HG02759 (cell line): ENCODE measurements around the gene ATRAID.
A peak's percentile ranks its signal among the peaks of the same experiment; 100 is the strongest.
"Not testable (repeated sequence)": the region's sequence is repeated elsewhere in the genome, so short reads cannot be mapped to it uniquely, and the experiment has no call there.

Experiments
- ATAC-seq: cut with Tn5 transposase; IDR thresholded peaks from one replicate; pipeline ENCODE4 v1.9.1; 2021; ENCODE audit warnings: mild to moderate bottlenecking, moderate library complexity; ENCODE audit not compliant: unreplicated experiment

The ATRAID gene, protein sequence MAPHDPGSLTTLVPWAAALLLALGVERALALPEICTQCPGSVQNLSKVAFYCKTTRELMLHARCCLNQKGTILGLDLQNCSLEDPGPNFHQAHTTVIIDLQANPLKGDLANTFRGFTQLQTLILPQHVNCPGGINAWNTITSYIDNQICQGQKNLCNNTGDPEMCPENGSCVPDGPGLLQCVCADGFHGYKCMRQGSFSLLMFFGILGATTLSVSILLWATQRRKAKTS

DNA sequence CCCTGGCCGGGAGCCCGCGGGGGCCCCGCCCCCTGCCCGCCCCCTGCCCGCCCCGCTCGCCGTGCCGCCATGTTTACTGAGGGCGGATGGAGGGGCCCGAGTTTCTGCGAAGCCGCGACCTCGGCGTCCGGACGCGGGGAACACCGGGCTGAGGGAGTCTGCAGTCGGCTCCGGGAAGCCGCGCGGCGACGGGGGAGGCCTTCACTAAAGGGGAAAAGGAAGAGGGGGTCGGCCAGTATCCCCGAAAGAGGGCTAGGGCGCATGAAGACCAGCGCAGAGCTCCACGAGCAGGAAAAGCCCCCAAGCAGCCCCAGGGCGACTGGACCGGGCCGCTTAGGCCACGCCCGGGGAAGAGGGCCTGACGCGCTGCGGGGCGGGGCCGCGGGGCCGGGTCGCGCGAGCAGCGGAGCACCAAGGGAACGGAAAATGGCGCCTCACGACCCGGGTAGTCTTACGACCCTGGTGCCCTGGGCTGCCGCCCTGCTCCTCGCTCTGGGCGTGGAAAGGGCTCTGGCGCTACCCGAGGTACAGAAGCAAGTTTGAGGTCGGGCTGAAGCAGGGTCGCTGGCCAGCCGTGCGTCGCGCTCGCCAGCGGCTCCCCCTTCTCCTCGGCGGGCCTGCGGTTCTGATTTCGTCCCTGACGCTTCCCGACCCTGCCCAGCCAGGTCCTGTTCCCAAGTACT, at the start of gene ATRAID, which contains the start of gene SLC5A6:
TSS of gene ATRAID (plus strand) at position 99 of the 683 bp plus-strand sequence. CDS start at position 427, 328 bp downstream.
TSS of gene SLC5A6 (minus strand) at position 326 of the 683 bp plus-strand sequence. CDS start 4,618 bp downstream, outside the sequence.
- peak; percentile 82 for ATAC-seq

DNA sequence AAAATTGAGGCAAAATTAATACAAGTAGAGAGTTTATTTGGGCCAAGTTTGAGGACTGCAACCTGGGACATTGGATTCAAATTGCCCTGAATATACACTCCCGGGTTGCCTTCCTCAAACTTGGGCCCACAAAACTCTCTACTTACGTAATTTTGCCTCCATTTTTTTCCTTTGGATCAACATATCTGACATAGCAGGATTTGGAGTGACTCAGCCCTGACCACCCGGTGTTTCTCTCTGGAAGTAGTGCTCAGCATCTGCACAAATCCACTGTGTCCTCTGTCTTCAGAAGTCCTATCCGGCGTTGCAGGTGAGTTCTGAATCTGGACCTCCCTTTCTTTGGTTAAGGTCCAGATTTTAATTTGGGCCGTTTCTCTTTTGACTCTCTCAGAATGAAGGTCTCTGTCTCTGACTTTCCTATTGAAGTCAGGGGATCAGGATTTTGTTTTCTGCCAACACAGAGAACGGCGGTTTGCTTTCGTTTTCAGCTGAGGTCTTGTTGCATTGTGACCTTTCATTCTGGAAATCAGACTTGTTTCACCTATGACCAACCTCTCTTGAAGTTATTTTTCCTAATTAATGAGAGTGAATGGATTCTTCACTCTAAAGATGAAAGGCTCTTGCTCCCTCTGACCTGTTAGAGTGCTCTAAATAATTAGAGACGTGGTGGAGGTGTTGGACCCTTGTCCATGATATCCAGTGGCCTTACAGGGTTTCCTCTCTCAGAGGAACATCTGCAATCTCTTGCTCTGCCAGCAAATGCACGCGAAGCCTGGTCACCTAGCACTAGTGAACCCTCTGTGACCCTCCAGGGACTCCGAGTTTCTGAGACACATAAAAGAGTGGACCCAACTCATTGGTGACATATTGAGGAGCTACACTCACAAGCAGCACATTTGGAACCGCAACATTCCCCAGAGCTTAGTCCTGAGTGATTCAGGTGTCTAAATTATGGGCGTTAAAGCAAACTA, 49.4 kb upstream of the ATRAID start:
- ATAC-seq = no peak

DNA sequence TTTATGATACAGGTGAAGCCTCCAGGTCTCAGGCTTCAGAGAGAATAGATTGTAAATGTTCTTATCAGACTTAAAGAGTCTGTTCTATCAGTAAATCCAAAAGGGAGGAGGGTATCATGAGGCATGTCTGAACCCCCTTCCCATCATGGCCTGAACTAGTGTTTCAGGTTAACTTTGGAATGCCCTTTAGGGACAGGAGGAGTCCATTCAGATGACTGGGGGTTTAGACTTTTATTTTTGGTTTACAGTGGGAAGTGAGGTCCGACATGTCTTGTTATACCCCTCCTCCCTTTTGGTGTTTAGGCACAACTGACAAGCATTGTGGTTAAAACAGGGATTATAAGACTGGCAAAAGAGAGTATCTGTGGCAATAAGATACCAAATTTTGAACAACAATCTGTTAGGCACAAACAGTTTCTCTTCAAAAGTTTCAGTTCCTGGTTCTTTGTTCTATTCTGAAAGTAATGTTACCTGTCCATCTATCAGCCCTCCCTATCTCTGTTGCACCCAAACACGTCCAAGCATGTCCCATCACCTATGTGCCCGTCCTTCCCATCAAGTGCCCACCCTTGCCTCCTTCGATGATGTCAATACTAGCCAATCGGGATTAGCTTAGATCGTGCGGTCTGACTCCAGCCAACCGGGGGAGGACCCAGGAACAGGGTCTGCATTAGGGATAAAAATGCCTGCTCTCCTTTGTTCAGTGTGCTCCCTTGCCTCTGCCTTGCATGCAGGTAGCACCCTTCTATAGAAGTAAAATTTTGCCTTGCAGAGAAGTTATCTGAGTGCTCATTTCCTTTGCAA, 46.7 kb upstream of the ATRAID start:
- peak; percentile 39 for ATAC-seq

DNA sequence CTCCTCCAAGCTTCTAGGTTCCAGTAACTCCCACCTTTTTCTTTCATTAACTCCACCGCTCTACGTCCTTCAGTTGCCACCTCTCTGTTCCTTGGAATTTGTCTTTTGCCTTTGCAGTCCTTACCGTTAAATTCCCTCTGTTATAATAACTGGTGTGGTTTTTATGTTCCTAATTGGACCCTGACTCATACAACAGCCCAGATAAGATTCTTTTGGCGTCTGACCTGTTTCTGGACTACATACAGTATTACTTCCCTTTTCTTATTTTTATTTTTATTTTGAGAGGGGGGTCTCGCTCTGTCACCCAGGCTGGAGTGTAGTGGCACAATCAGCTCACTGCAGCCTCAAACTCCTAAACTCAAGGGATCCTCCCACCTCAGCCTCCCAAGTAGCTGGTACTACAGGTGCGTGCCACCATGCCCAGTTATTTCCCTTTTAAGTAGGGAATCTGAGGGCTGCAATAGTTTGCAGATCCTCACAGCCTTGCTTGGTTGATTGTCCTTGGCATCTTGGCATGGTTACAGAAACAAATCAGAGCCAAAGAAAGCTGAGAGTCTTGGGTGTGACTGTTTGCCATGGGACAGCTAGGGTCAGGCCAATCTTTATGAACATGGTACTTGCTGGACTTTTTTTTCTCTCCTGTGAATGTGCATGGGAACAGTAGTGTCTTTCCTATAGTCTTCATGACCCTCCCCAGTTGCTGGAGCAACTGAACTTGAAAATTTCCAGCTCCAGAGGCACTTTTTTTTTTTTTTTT, 41.1 kb upstream of the ATRAID start:
- ATAC-seq = no peak

DNA sequence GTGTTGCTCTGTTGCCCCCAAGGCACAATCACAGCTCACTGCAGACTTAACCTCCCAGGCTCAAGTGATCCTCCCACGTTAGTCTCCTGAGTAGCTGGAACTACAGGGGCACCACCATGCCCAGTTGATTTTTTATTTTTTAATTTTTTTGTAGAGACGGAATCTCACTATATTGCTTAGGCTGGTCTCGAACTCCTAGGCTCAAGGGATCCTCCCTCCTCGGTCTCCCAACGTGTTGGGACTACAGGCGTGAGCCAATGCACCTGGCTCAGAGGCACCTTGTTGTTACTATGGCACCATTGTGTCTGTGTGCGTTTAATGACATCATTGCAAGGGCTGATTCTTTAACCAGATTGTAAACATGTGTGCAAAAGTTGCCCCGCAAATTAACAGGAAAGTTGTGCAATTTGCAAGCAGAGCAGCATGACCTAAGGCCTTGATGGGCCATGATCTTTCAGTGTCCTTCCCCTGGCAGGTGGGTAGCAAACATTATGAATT, 40.4 kb upstream of the ATRAID start:
- ATAC-seq = no peak

DNA sequence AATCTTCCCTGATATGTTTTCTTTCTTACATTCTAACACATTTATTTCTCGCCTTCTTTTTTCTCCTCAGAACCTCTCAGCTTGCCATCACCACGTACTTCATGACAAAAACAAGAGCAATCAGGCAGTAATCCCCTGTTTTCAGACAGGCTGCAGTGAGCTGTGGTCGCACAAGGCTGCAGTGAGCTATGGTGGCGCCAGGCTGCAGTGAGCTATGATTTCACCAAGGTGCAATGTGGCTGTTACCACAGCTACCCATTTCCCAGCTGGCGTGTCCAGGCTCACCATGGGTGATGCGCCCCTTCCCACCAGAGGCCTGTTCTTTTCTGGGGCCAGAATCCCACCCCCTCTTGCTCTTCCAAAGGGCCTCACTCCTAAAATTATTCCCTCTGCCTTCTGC, 37.2 kb upstream of the ATRAID start:
- ATAC-seq = no peak

DNA sequence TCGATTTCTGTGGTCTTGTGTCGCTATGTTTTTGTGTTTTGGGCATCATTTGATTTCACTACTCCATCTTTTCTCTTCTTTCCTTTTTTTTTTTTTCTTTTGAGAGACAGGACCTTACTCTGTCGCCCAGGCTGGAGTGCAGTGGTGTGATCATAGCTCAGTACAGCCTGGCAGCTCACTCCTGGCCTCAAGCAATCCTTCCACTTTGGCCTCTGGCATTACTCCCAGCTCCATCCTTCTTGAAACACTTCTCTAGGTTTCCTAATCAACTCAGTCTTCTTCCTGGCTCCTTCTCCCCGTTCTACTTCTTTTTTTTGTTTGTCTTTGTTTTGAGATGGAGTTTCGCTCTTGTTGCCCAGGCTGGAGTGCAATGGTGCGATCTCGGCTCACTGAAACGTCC, 36.5 kb upstream of the ATRAID start:
- no peak for ATAC-seq

DNA sequence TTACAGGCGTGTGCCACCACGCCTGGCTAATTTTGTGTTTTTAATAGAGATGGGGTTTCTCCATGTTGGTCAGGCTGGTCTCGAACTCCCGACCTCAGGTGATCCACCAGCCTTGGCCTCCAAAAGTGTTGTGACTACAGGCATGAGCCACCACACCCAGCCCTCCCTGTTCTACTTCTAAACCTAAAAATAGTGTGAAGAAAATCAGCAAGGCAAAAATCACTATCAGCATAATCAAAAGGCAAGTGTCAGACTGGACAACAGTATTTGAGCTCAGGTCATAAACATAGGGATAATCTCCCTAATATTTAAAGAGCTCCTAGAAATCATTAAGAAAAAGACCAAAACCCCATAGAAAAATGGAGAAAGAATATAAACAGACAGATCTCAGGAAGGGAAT, 36.1 kb upstream of the ATRAID start:
- not testable (repeated sequence) for ATAC-seq

DNA sequence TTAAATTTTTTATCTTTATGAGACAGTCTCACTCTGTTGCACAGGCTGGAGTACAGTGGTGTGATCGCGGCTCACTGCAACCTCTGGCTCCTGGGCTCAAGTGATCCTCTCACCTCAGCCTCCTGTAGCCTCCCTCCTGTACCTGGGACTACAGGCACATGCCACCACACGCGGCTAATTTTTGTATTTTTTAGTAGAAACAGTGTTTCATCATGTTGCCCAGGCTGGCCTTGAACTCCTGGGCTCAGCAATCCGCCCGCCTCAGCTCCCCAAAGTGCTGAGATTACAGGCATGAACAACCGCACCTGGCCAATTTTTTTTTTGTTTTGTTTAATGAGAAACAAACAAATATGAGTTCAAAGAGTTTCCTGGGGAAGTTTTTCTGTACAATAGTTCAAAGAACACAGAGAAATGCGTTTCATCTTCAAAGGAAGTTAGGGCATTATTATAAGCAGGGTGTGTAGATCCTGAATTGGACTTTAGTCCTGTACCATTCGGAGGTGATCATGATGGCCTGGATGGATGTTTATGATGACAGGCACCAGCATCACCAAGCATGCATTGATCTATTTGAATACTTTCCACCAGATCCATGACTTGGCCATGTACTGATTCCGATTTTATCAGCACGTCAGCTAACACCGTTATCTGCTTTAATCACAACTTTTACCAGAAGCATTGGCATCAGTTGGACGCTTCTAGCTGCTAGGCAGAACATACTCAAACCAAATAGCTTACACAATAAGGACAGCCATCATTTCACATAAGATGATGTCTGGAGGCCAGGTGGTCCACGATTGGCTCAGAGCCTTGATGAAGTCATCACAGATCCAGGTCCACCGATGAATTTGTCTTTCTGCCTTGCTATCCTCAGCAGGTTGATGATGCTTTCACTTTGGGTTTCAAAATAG, 34.1 kb upstream of the ATRAID start:
- ATAC-seq = no peak

DNA sequence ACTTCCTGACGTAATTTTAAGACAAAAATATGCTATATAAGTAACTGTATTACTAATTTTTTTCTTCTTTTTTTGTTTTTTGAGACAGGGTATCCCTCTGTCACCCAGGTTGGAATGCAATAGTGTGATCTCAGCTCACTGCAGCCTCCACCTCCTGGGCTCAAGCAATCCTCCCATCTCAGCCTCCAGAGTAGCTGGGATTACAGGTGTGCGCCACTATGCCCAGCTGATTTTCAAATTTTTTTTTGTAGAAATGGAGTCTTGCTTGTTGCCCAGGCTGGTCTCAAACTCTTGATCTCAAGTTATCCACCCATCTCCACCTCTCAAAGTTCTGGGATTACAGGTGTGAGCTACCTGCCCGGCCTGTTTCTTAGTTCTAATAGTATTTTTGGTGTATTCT, 33.4 kb upstream of the ATRAID start:
- ATAC-seq = no peak

DNA sequence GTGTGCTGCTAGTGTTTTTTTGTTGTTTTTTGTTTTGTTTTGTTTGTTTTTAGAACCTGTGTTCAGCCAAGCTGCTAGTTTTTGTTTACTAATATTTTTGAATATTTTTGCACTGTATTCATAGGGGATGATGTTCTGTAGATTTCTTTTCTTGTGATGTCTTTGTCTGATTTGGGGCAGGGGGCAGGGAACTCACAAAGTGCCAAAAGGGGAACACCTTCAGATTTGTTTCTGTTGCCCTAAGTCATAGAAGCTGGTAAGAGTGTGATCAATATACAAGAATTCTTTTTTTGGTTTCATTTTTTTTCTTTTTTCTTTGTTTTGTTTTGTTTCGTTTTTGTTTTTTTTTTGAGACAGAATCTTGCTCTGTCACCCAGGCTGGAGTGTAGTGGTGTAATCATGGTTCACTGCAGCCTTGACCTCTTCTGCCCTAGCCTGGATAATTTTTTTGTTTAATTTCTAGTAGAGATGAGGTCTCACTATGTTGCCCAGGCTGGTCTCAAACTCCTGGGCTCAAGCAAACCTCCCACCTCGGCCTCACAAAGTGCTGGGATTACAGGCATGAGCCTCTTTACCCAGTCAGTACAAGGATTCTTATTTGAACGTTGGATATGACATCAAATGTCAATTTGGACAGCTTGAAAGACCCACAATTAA, 32.4 kb upstream of the ATRAID start:
- no peak for ATAC-seq

DNA sequence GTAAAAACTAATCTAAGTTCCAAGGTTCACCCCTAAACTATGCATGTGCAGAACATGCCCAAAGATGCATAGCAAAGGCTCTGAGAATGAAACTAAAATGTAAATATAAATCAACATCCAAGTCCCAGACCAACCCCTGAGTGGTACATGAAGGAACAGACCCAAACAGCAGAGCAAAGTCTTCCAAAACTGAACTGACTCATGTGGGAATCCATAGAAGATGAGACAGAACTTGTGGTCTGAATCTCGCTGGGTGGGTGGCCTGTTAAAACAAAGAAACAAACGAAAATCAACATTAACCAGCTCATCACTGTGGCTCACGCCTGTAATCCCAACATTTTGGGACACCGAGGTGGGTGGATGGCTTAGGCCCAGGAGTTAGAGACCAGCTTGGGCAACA, 29.5 kb upstream of the ATRAID start:
- ATAC-seq = no peak

DNA sequence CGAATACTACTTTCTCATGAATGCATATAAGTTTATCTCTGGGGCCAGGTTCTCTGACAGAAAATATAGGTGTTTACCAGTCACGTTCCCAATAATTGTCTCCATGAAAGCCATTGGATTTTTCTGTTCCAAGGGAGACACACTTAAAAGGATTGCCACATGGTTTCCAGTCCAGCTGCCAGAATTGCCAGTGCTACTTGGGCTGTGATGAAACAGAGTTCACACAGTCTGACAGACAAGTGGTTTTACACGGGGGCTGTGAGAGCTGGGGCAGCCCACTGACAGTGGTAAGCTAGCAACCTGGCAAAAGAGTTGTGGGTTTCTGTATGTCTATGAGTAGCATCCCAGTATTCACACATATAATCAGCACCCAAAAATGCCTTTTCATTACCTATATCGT, 27.7 kb upstream of the ATRAID start:
- no peak for ATAC-seq

DNA sequence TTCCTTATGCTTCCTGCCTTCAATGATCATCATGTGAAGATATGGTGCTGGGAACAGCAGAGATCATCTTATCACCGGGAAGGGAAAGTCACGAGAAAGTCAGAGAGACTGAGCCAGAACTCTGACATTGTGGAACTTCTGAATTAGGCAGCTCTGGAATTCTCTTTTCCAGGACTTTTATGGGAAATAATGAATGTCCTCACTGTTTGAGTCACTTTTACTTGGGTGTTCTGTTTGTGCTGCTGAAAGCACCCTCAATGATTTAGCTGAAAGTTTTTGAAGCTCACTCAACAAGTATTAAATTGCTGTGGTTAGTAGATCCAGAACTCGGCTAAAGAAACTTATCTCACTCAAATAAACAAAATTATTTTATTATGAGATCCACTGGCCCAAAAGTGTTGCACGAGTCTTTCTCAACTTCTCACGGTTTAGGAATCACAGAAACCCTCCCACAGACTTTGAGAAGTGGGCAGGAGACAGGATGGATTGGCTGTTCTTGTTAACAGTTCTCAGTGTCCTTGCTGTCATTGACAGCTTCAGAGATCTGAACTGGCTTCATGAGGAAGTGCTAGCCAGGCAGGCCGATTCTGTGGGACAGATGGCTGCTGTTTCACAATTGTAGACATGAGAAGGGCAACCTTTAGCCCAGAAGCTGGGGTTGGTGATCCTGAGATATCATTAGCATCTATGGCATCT, 26.4 kb upstream of the ATRAID start:
- no peak for ATAC-seq

DNA sequence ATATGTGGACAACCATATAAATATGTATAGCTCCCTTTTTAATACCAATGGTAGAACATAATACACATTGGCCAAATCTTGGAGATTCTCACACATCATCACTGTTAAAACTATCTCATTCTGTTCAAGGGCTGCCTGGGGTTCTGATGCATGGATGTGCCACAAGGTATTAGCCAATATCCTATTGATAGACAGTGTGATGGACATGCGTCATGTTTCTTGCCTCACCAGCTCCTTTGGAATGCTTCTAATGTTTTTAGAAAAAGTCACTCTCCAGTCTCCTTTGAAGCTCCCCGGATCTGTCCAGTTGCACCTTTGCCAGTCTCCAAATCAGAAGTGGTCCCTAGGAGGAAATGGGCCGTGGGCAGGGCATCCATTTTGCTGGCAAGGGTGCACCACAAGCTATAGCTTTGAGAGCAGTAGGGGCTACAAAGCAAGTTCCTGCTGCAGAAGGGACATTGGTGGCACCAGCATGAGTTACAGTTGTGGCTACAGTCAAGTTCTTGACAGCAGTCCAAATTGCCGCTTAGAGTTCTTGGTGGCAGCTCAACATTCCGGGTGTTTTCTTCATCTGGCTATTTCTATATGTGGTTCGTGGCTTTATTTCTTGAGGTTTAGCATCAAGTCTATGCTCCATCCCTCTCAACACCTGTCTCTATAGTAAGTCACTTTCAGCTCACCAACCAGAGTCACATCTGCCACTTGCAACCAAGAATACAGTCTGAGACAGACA, 25.1 kb upstream of the ATRAID start:
- ATAC-seq = no peak

DNA sequence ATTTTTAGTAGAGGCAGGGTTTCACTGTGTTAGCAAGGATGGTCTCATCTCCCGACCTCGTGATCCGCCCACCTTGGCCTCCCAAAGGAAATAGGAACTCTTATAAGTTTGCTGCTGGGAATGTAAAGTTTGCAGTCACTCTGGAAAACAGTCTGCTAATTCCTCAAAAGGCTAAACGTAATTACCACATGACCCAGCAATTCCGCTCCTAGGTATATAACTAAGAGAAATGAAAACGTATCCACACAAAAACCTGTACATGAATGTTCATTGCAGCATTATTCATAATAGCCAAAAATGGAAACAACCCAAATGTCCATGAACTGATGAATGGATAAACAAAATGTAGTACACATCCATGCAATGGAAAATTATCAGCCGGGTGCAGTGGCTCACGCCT, 21.9 kb upstream of the ATRAID start:
- no peak for ATAC-seq
